ENCODE data around the gene DENND1C. TPM values are rescaled to one million over a fixed set of nuclear protein-coding genes. Genes with fewer than 3 reads are reported as not detected.

Gene DENND1C
- total RNA-seq, 1 donor from 2014 or later = not detected

GRCh38 chr19:6480848-6481415 is 655 bp downstream of the DENND1C start:
- no peak for DNase-seq (ENCODE audit: low read depth, low spot score)

- no peak for DNase-seq (ENCODE audit: low read depth, low spot score)
Observed at GRCh38 chr19:6479836-6480398, 1.7 kb downstream of the DENND1C start.

- DNase-seq (ENCODE audit: low read depth, low spot score) = no peak
Observed at GRCh38 chr19:6478815-6479214, 2.8 kb downstream of the DENND1C start.

GRCh38 chr19:6476896-6477431 is 4.6 kb downstream of the DENND1C start:
- no peak for DNase-seq (ENCODE audit: low read depth, low spot score)

GRCh38 chr19:6476155-6476895 is 5.3 kb downstream of the DENND1C start:
- no peak for DNase-seq (ENCODE audit: low read depth, low spot score)

- no peak for DNase-seq (ENCODE audit: low read depth, low spot score)
Observed at GRCh38 chr19:6475321-6476108, 6.1 kb downstream of the DENND1C start.

GRCh38 chr19:6473647-6474046 is 7.9 kb downstream of the DENND1C start:
- DNase-seq (ENCODE audit: low read depth, low spot score) = no peak

GRCh38 chr19:6472713-6473112 is 8.9 kb downstream of the DENND1C start:
- no peak for DNase-seq (ENCODE audit: low read depth, low spot score)

- no peak for DNase-seq (ENCODE audit: low read depth, low spot score)
Observed at GRCh38 chr19:6471076-6471475, 10.5 kb downstream of the DENND1C start.

GRCh38 chr19:6470173-6470572 is 11.4 kb downstream of the DENND1C start:
- DNase-seq (ENCODE audit: low read depth, low spot score) = no peak

- DNase-seq (ENCODE audit: low read depth, low spot score) = no peak
Observed at GRCh38 chr19:6467384-6467783, 14.2 kb downstream of the DENND1C start.

- DNase-seq (ENCODE audit: low read depth, low spot score) = no peak
Observed at GRCh38 chr19:6466526-6467248, 14.9 kb downstream of the DENND1C start.

GRCh38 chr19:6465663-6466062 is 15.9 kb downstream of the DENND1C start:
- DNase-seq (ENCODE audit: low read depth, low spot score) = no peak

GRCh38 chr19:6465006-6465405 is 16.6 kb downstream of the DENND1C start:
- DNase-seq (ENCODE audit: low read depth, low spot score) = no peak

- DNase-seq (ENCODE audit: low read depth, low spot score) = no peak
Observed at GRCh38 chr19:6464070-6464873, 17.3 kb downstream of the DENND1C start, which contains the start of gene CRB3. TSS of gene CRB3 (plus strand) at chr19:6464271. CDS start at chr19:6464702, 431 bp downstream.

GRCh38 chr19:6460099-6460884 is 21.3 kb downstream of the DENND1C start:
- DNase-seq (ENCODE audit: low read depth, low spot score) = peak; percentile 92

- DNase-seq (ENCODE audit: low read depth, low spot score) = no peak
Observed at GRCh38 chr19:6459262-6460098, 22.1 kb downstream of the DENND1C start, which contains the start of gene SLC25A23. TSS of gene SLC25A23 (minus strand) at chr19:6459792. CDS start at chr19:6459628, 164 bp downstream.

GRCh38 chr19:6458695-6459261 is 22.8 kb downstream of the DENND1C start:
- DNase-seq (ENCODE audit: low read depth, low spot score) = no peak

Data from pulmonary artery endothelial cell (primary cell).